Occipital lobe (tissue), 2 donors: Measurements from ENCODE around the gene AMBRA1. TPM values are rescaled to one million over a fixed set of nuclear protein-coding genes. Genes with fewer than 3 reads are reported as not detected.

ENCODE experiments used
- DNase-seq: peaks from one replicate; lab custom pipeline; 2025; lab: John Stamatoyannopoulos, UW
- total RNA-seq: library from RNA; depleted of rRNA; stranded (reverse); fragments of >200 nt; gene quantifications from one replicate; pipeline ENCODE4 v1.2.3, GENCODE V29; 2014

AMBRA1 gene
- total RNA-seq, 1 donor from 2014 or later, result 27.1 TPM

GRCh38 chr11:46577058-46577457 lies 16.8 kb downstream of the AMBRA1 start:
- no peak for DNase-seq

GRCh38 chr11:46574656-46575055 lies 19.2 kb downstream of the AMBRA1 start:
- DNase-seq, result no peak

- DNase-seq, result no peak
Observed at GRCh38 chr11:46570790-46571398, 22.9 kb downstream of the AMBRA1 start.

- no peak for DNase-seq
Observed at GRCh38 chr11:46565232-46565840, 28.5 kb downstream of the AMBRA1 start.

GRCh38 chr11:46564459-46564858 lies 29.4 kb downstream of the AMBRA1 start:
- no peak for DNase-seq

GRCh38 chr11:46562527-46562926 lies 31.3 kb downstream of the AMBRA1 start:
- DNase-seq, result no peak

- DNase-seq, result no peak
Observed at GRCh38 chr11:46560300-46560991, 33.4 kb downstream of the AMBRA1 start.

GRCh38 chr11:46559815-46560214 lies 34.0 kb downstream of the AMBRA1 start:
- DNase-seq, result no peak

GRCh38 chr11:46557684-46558151 lies 36.1 kb downstream of the AMBRA1 start:
- DNase-seq, result no peak

- no peak for DNase-seq
Observed at GRCh38 chr11:46555267-46556054, 38.4 kb downstream of the AMBRA1 start.

- no peak for DNase-seq
Observed at GRCh38 chr11:46554213-46555147, 39.3 kb downstream of the AMBRA1 start.

- no peak for DNase-seq
Observed at GRCh38 chr11:46553814-46554212, 40.0 kb downstream of the AMBRA1 start.

- no peak for DNase-seq
Observed at GRCh38 chr11:46551261-46551660, 42.6 kb downstream of the AMBRA1 start.

GRCh38 chr11:46547579-46547978 lies 46.2 kb downstream of the AMBRA1 start:
- no peak for DNase-seq

- DNase-seq, result no peak
Observed at GRCh38 chr11:46543564-46543963, 50.3 kb downstream of the AMBRA1 start.

- DNase-seq, result no peak
Observed at GRCh38 chr11:46541593-46542371, 52.0 kb downstream of the AMBRA1 start.

GRCh38 chr11:46540807-46541206 lies 53.0 kb downstream of the AMBRA1 start:
- no peak for DNase-seq

- peak; percentile 48 for DNase-seq
Observed at GRCh38 chr11:46537537-46538295, 56.1 kb downstream of the AMBRA1 start.

GRCh38 chr11:46537121-46537520 lies 56.7 kb downstream of the AMBRA1 start:
- DNase-seq, result no peak
